ENCODE measurements around the gene RRP12. TPM values are rescaled to one million over a fixed set of nuclear protein-coding genes. Genes with fewer than 3 reads are reported as not detected.

RRP12 gene
- total RNA-seq, 4 donors from 2014 or later, result 9.5 to 14.9 (median 14.3) TPM

- no peak for TF ChIP-seq CTCF (IDR thresholded peaks at IDR 0.05; ENCODE audit: low read depth)
These were observed 45.6 kb downstream of the RRP12 start for GRCh38 chr10:97355571-97355975.

- no peak for TF ChIP-seq CTCF (IDR thresholded peaks at IDR 0.05; ENCODE audit: low read depth)
These were observed 47.2 kb downstream of the RRP12 start for GRCh38 chr10:97353945-97354344.

- no peak for TF ChIP-seq CTCF (IDR thresholded peaks at IDR 0.05; ENCODE audit: low read depth)
These were observed 51.2 kb downstream of the RRP12 start for GRCh38 chr10:97349752-97350513.

- TF ChIP-seq CTCF (IDR thresholded peaks at IDR 0.05; ENCODE audit: low read depth), result no peak
These were observed 53.8 kb downstream of the RRP12 start for GRCh38 chr10:97347317-97347716.

- no peak for TF ChIP-seq CTCF (IDR thresholded peaks at IDR 0.05; ENCODE audit: low read depth)
These were observed 59.7 kb downstream of the RRP12 start for GRCh38 chr10:97341416-97341815.

GRCh38 chr10:97338041-97338440 lies 63.1 kb downstream of the RRP12 start:
- TF ChIP-seq CTCF (IDR thresholded peaks at IDR 0.05; ENCODE audit: low read depth), result no peak

- TF ChIP-seq CTCF (IDR thresholded peaks at IDR 0.05; ENCODE audit: low read depth), result no peak
These were observed 64.0 kb downstream of the RRP12 start for GRCh38 chr10:97336942-97337831.
